ENCODE measurements around the gene CRELD2. TPM values are rescaled to one million over a fixed set of nuclear protein-coding genes. Genes with fewer than 3 reads are reported as not detected.

The CRELD2 gene
- polyA plus RNA-seq, 1 donor from 2014 or later = 83.2 TPM

GRCh38 chr22:49903322-49904039 lies 15.0 kb upstream of the CRELD2 start:
- H3K36me3 ChIP-seq (ENCODE audit: insufficient read depth, low read length) = peaks cover 10% of the 10 kb centered on the region
- H3K9ac ChIP-seq (ENCODE audit: low read length) = no peak overlapping the region
- H3K9me3 ChIP-seq (ENCODE audit: low read length) = no peaks in the 10 kb centered on the region
- H3K4me3 ChIP-seq (ENCODE audit: low read length) = no peak overlapping the region
- no peak overlapping the region for H3K4me2 ChIP-seq (ENCODE audit: low read length)
- no peak for TF ChIP-seq SMC3 (conservative IDR thresholded peaks at IDR 0.05; ENCODE audit: poor library complexity)
- no peak for TF ChIP-seq TAF1 (IDR thresholded peaks at IDR 0.05; ENCODE audit: low read depth)
- TF ChIP-seq POLR2AphosphoS5 (IDR thresholded peaks at IDR 0.05) = no peak
- no peak for TF ChIP-seq EP300 (conservative IDR thresholded peaks at IDR 0.05; ENCODE audit: poor library complexity, severe bottlenecking)
- TF ChIP-seq, protein P1, sequence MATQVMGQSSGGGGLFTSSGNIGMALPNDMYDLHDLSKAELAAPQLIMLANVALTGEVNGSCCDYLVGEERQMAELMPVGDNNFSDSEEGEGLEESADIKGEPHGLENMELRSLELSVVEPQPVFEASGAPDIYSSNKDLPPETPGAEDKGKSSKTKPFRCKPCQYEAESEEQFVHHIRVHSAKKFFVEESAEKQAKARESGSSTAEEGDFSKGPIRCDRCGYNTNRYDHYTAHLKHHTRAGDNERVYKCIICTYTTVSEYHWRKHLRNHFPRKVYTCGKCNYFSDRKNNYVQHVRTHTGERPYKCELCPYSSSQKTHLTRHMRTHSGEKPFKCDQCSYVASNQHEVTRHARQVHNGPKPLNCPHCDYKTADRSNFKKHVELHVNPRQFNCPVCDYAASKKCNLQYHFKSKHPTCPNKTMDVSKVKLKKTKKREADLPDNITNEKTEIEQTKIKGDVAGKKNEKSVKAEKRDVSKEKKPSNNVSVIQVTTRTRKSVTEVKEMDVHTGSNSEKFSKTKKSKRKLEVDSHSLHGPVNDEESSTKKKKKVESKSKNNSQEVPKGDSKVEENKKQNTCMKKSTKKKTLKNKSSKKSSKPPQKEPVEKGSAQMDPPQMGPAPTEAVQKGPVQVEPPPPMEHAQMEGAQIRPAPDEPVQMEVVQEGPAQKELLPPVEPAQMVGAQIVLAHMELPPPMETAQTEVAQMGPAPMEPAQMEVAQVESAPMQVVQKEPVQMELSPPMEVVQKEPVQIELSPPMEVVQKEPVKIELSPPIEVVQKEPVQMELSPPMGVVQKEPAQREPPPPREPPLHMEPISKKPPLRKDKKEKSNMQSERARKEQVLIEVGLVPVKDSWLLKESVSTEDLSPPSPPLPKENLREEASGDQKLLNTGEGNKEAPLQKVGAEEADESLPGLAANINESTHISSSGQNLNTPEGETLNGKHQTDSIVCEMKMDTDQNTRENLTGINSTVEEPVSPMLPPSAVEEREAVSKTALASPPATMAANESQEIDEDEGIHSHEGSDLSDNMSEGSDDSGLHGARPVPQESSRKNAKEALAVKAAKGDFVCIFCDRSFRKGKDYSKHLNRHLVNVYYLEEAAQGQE (IDR thresholded peaks at IDR 0.05; ENCODE audit: borderline replicate concordance) = no peak
- TF ChIP-seq, protein P2, sequence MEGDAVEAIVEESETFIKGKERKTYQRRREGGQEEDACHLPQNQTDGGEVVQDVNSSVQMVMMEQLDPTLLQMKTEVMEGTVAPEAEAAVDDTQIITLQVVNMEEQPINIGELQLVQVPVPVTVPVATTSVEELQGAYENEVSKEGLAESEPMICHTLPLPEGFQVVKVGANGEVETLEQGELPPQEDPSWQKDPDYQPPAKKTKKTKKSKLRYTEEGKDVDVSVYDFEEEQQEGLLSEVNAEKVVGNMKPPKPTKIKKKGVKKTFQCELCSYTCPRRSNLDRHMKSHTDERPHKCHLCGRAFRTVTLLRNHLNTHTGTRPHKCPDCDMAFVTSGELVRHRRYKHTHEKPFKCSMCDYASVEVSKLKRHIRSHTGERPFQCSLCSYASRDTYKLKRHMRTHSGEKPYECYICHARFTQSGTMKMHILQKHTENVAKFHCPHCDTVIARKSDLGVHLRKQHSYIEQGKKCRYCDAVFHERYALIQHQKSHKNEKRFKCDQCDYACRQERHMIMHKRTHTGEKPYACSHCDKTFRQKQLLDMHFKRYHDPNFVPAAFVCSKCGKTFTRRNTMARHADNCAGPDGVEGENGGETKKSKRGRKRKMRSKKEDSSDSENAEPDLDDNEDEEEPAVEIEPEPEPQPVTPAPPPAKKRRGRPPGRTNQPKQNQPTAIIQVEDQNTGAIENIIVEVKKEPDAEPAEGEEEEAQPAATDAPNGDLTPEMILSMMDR (IDR thresholded peaks at IDR 0.05; ENCODE audit: poor library complexity, severe bottlenecking) = no peak
- TF ChIP-seq MXI1 (conservative IDR thresholded peaks at IDR 0.05; ENCODE audit: poor library complexity, severe bottlenecking) = no peak
- TF ChIP-seq EZH2 (IDR thresholded peaks at IDR 0.05; ENCODE audit: borderline replicate concordance, insufficient read depth, low read length, poor library complexity, severe bottlenecking) = no peak
- no peak for TF ChIP-seq RAD21 (conservative IDR thresholded peaks at IDR 0.05)
- no peaks in the 10 kb centered on the region for H3F3A ChIP-seq (ENCODE audit: insufficient read depth, low read length, poor library complexity, severe bottlenecking)
- H3K27me3 ChIP-seq (ENCODE audit: insufficient read depth, low read depth, low read length) = no peaks in the 10 kb centered on the region
- H2AFZ ChIP-seq (ENCODE audit: low read depth, low read length) = no peak overlapping the region
- H3K27ac ChIP-seq (ENCODE audit: low read length) = no peak overlapping the region
- H4K20me1 ChIP-seq (ENCODE audit: insufficient read depth) = no peaks in the 10 kb centered on the region
- H3K9me2 ChIP-seq (ENCODE audit: insufficient read depth, low read length) = no peaks in the 10 kb centered on the region
- no peaks in the 10 kb centered on the region for H3K79me2 ChIP-seq (replicated peaks; ENCODE audit: insufficient read depth, low read length)

DNA sequence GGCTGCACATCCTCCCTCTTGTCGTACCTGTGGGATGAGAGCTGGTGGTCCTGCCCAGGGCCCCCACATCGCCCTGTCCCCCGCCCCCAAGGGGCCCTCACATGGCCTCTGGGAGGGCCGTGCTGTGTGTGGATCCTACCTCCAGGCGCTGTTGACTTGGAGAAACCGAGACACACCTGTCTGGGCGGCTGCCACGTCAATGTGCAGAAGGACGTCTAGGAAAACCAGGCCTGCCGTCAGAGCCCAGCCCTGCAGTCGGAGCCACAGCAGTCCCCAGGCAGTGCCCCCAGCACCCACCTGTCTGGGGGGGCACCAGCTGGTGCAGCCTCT lies 14.4 kb upstream of the CRELD2 start:
- no peak overlapping the region for H3K4me3 ChIP-seq (ENCODE audit: low read length)
- peaks cover 10% of the 10 kb centered on the region for H3K36me3 ChIP-seq (ENCODE audit: insufficient read depth, low read length)
- H3K9me2 ChIP-seq (ENCODE audit: insufficient read depth, low read length) = no peaks in the 10 kb centered on the region
- no peak overlapping the region for H3K27ac ChIP-seq (ENCODE audit: low read length)
- H3K9me3 ChIP-seq (ENCODE audit: low read length) = no peaks in the 10 kb centered on the region
- no peak for TF ChIP-seq SMC3 (conservative IDR thresholded peaks at IDR 0.05; ENCODE audit: poor library complexity)
- H4K20me1 ChIP-seq (ENCODE audit: insufficient read depth) = no peaks in the 10 kb centered on the region
- no peak overlapping the region for H2AFZ ChIP-seq (ENCODE audit: low read depth, low read length)
- H3K79me2 ChIP-seq (replicated peaks; ENCODE audit: insufficient read depth, low read length) = no peaks in the 10 kb centered on the region
- no peaks in the 10 kb centered on the region for H3K27me3 ChIP-seq (ENCODE audit: insufficient read depth, low read depth, low read length)
- H3K4me2 ChIP-seq (ENCODE audit: low read length) = no peak overlapping the region
- no peak overlapping the region for H3K9ac ChIP-seq (ENCODE audit: low read length)
- H3F3A ChIP-seq (ENCODE audit: insufficient read depth, low read length, poor library complexity, severe bottlenecking) = no peaks in the 10 kb centered on the region

Data from neural cell (in vitro differentiated cells).